Esophagus squamous epithelium (tissue), 5 donors: ENCODE measurements around the gene COL26A1. TPM values are rescaled to one million over a fixed set of nuclear protein-coding genes. Genes with fewer than 3 reads are reported as not detected.
"Not testable (repeated sequence)": the region's sequence is repeated elsewhere in the genome, so short reads cannot be mapped to it uniquely, and the experiment has no call there.

Experiments used
- DNase-seq: peaks from one replicate; lab custom pipeline; 2025; lab: John Stamatoyannopoulos, UW
- H3K27ac ChIP-seq, 4 donors: fragments of 200-600 bp; sonication (generic); one replicate each; pipeline ENCODE4 v1.5.1; 2016 to 2019; ENCODE audit warnings: mild to moderate bottlenecking in 1 of 4
- H3K27me3 ChIP-seq, 4 donors: fragments of 200-600 bp; sonication (generic); 1 replicate in 3 of 4; 2 replicates in 1 of 4; pipeline versions ENCODE4 v1.5.1 to v1.6.0; 2017 to 2021; ENCODE audit warnings: antibody characterized with exemption in 1 of 4
- H3K36me3 ChIP-seq, 3 donors: fragments of 200-600 bp; sonication (generic); one replicate each; pipeline ENCODE4 v1.5.1; 2016 to 2019
- H3K4me1 ChIP-seq, 3 donors: fragments of 200-600 bp; sonication (generic); one replicate each; pipeline ENCODE4 v1.5.1; 2017 to 2019
- H3K4me3 ChIP-seq, 4 donors: fragments of 200-600 bp; sonication (generic); 1 replicate in 3 of 4; 2 replicates in 1 of 4; pipeline ENCODE4 v1.5.1; 2016 to 2019; ENCODE audit warnings: mild to moderate bottlenecking in 2 of 4, moderate library complexity in 1 of 4
- H3K9me3 ChIP-seq, 3 donors: fragments of 200-600 bp; sonication (generic); one replicate each; pipeline ENCODE4 v1.5.1; 2016 to 2019
- POLR2A ChIP-seq, 4 donors: fragments of 450-650 bp; IDR thresholded peaks; one replicate each; pipeline ENCODE4 v1.6.1; 2017; ENCODE audit warnings: antibody characterized with exemption in 4 of 4, mild to moderate bottlenecking in 4 of 4, moderate library complexity in 3 of 4
- WGBS, 2 donors: methylation state at CpG; one replicate each; pipeline ENCODE4 v1.1.5; 2018; 5-methylcytosine and 5-hydroxymethylcytosine counted together
- intact Hi-C: fragments of 100-400 bp; cut with DNase I; formaldehyde crosslinking; loops from one replicate; pipeline ENCODE4 v1.15.0; 2022
- total RNA-seq, 4 donors: library from RNA; depleted of rRNA; stranded (reverse); fragments of >200 nt; gene quantifications; one replicate each; pipeline ENCODE4 v1.1.0, GENCODE V29; 2016
- TF ChIP-seq, protein P1 (sequence below), 6 experiments: fragments of 450-650 bp in 4 of 6; fragments of 200-600 bp in 2 of 6; sonication (generic) in 2 of 6; IDR thresholded peaks; one replicate each; pipeline ENCODE4 v1.5.1; 2016 to 2019; ENCODE audit warnings: antibody characterized with exemption in 6 of 6, mild to moderate bottlenecking in 4 of 6, moderate library complexity in 4 of 6
- donor health status: DM: yes; HTN: yes; CAD: no.

Gene COL26A1
- total RNA-seq, 4 donors from 2014 or later = not detected

GRCh38 chr7:101342892-101343291 lies 19.8 kb upstream of the COL26A1 start:
- H3K36me3 ChIP-seq = no peaks in the 10 kb centered on the region
- 76 to 85% methylated on average over 7 of the region's 7 CpGs for WGBS, 2 donors
- no peaks in the 10 kb centered on the region for H3K4me1 ChIP-seq
- peaks cover 0 to 36% (median 0%) of the 10 kb centered on the region in 4 donors for H3K27me3 ChIP-seq
- TF ChIP-seq, protein P1, sequence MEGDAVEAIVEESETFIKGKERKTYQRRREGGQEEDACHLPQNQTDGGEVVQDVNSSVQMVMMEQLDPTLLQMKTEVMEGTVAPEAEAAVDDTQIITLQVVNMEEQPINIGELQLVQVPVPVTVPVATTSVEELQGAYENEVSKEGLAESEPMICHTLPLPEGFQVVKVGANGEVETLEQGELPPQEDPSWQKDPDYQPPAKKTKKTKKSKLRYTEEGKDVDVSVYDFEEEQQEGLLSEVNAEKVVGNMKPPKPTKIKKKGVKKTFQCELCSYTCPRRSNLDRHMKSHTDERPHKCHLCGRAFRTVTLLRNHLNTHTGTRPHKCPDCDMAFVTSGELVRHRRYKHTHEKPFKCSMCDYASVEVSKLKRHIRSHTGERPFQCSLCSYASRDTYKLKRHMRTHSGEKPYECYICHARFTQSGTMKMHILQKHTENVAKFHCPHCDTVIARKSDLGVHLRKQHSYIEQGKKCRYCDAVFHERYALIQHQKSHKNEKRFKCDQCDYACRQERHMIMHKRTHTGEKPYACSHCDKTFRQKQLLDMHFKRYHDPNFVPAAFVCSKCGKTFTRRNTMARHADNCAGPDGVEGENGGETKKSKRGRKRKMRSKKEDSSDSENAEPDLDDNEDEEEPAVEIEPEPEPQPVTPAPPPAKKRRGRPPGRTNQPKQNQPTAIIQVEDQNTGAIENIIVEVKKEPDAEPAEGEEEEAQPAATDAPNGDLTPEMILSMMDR (IDR thresholded peaks at IDR 0.05) = no peak
- no peak for TF ChIP-seq POLR2A (IDR thresholded peaks at IDR 0.05)
- H3K27ac ChIP-seq = no peak overlapping the region
- intact Hi-C loops = no loop called here
- no peak for DNase-seq
- no peaks in the 10 kb centered on the region for H3K9me3 ChIP-seq
- H3K4me3 ChIP-seq = no peak overlapping the region

DNA sequence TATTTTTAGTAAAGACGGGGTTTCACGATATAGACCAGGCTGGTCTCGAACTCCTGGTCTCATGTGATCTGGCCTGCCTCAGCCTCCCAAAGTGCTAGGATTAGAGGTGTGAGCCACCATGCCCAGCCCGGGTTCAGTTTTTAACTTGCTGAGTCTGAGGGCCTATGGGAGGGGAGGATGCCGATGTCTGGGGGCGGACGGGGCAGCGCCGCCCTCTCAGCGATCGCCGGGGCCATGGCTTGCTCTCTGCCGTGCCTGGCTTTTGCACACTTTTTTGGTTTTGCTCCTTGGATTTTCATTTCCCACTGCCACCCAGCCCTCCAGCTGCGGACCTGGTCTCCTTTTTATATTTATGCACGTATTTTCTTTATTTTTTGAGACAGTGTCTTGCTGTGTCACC lies 15.2 kb upstream of the COL26A1 start:
- Histone ChIP-seq H3K27me3 (peaks cover 0 to 42% (median 0%) of the 10 kb centered on the region in 4 donors), H3K4me3 (no peak overlapping the region), H3K9me3 (no peaks in the 10 kb centered on the region), H3K27ac (no peak overlapping the region), H3K4me1 (peaks cover 0 to 13% (median 0%) of the 10 kb centered on the region in 3 donors), H3K36me3 (no peaks in the 10 kb centered on the region)
- no peak for TF ChIP-seq POLR2A (IDR thresholded peaks at IDR 0.05)
- TF ChIP-seq, protein P1 (IDR thresholded peaks at IDR 0.05) = no peak
- no peak for DNase-seq
- intact Hi-C loops = no loop called here
- 77 to 96% methylated on average over 11 to 12 of the region's 15 CpGs for WGBS, 2 donors

DNA sequence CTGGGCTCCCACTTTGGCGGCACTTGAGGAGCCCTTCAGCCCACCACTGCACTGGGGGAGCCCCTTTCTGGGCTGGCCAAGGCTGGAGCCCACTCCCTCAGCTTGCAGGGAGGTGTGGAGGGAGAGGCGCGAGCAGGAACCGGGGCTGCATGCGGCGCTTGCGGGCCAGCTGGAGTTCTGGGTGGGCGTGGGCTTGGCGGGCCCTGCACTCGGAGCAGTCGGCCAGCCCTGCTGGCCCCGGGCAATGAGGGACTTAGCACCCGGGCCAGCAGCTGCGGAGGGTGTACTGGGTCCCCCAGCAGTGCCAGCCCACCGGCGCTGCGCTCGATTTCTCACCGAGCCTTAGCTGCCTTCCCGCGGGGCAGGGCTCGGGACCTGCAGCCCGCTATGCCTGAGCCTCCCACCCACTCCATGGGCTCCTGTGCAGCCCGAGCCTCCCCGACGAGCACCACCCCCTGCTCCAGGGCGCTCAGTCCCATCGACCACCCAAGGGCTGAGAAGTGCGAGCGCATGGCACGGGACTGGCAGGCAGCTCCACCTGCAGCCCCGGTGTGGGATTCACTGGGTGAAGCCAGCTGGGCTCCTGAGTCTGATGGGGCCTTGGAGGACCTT lies 14.1 kb upstream of the COL26A1 start:
- H3K9me3 ChIP-seq, H3K27ac ChIP-seq, H3K36me3 ChIP-seq, H3K4me3 ChIP-seq, intact Hi-C loops, DNase-seq: not testable (repeated sequence)
- peaks cover 0 to 39% (median 0%) of the 10 kb centered on the region in 4 donors for H3K27me3 ChIP-seq
- peaks cover 0 to 17% (median 0%) of the 10 kb centered on the region in 3 donors for H3K4me1 ChIP-seq
- WGBS, 2 donors = no CpG with 5 or more reads among the region's 32 CpGs

DNA sequence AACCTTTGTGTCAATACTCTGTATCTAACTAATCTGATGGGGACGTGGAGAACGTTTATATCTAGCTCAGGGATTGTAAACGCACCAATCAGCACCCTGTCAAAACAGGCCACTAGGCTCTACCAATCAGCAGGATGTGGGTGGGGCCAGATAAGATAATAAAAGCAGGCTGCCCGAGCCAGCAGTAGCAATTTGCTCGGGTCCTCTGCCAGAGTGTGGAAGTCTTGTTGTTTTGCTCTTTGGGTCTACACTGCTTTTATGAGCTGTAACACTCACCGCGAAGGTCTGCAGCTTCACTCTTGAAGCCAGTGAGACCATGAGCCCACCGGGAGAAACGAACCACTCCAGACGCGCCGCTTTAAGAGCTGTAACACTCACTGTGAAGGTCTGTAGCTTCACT lies 13.4 kb upstream of the COL26A1 start:
- DNase-seq, intact Hi-C loops, H3K27ac ChIP-seq, H3K36me3 ChIP-seq, H3K9me3 ChIP-seq, H3K4me3 ChIP-seq: not testable (repeated sequence)
- WGBS, 2 donors = 73 to 83% methylated on average over 6 to 10 of the region's 12 CpGs
- H3K4me1 ChIP-seq = peaks cover 0 to 17% (median 0%) of the 10 kb centered on the region in 3 donors
- H3K27me3 ChIP-seq = peaks cover 0 to 44% (median 0%) of the 10 kb centered on the region in 4 donors

- WGBS, 2 donors = 64 to 71% methylated on average over 2 of the region's 2 CpGs
- Histone ChIP-seq H3K27me3 (peaks cover 0 to 29% (median 0%) of the 10 kb centered on the region in 4 donors), H3K27ac (no peak overlapping the region), H3K9me3 (no peaks in the 10 kb centered on the region), H3K4me3 (no peak overlapping the region), H3K36me3 (no peaks in the 10 kb centered on the region), H3K4me1 (peaks cover 0 to 17% (median 0%) of the 10 kb centered on the region in 3 donors)
- TF ChIP-seq POLR2A (IDR thresholded peaks at IDR 0.05) = no peak
- TF ChIP-seq, protein P1 (IDR thresholded peaks at IDR 0.05) = no peak
- intact Hi-C loops = no loop called here
- DNase-seq = no peak
Measured at GRCh38 chr7:101352920-101353308, 9.8 kb upstream of the COL26A1 start.

DNA sequence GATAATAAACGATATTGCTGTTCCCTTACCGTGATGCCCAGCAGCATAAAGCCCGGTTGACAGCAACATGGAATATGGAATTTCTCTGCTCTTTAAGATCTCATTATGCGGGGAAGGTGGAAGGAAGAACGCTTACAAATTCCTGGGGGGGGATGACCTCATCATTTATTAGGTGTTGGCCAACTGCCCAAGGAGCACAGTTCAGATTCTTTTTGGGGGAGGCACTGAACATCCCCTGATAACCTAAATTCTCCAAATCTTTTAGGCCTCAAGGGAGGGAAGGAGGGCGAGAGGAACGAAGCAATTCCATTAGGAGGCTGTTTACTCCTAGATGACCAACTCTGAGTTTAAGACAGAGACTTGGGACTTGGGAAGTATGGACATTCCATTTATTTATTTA lies 5.2 kb upstream of the COL26A1 start:
- no peaks in the 10 kb centered on the region for H3K9me3 ChIP-seq
- 69 to 70% methylated on average over 7 of the region's 7 CpGs for WGBS, 2 donors
- H3K36me3 ChIP-seq = no peaks in the 10 kb centered on the region
- peaks cover 0 to 4% (median 0%) of the 10 kb centered on the region in 3 donors for H3K4me1 ChIP-seq
- peaks cover 0 to 36% (median 1%) of the 10 kb centered on the region in 4 donors for H3K27me3 ChIP-seq
- TF ChIP-seq POLR2A (IDR thresholded peaks at IDR 0.05) = no peak
- TF ChIP-seq, protein P1 (IDR thresholded peaks at IDR 0.05) = no peak
- DNase-seq = no peak
- intact Hi-C loops = no loop called here
- no peak overlapping the region for H3K4me3 ChIP-seq
- H3K27ac ChIP-seq = no peak overlapping the region
